Endothelial cell of hepatic sinusoid (primary cell): ENCODE data around the gene RPP30.

Source experiments
- in situ Hi-C: cut with HindIII; loops from 2 replicates; pipeline ENCODE4 v1.10.0; 2017; ENCODE audit warnings: low sequenced_read_pairs

The RPP30 gene

DNA sequence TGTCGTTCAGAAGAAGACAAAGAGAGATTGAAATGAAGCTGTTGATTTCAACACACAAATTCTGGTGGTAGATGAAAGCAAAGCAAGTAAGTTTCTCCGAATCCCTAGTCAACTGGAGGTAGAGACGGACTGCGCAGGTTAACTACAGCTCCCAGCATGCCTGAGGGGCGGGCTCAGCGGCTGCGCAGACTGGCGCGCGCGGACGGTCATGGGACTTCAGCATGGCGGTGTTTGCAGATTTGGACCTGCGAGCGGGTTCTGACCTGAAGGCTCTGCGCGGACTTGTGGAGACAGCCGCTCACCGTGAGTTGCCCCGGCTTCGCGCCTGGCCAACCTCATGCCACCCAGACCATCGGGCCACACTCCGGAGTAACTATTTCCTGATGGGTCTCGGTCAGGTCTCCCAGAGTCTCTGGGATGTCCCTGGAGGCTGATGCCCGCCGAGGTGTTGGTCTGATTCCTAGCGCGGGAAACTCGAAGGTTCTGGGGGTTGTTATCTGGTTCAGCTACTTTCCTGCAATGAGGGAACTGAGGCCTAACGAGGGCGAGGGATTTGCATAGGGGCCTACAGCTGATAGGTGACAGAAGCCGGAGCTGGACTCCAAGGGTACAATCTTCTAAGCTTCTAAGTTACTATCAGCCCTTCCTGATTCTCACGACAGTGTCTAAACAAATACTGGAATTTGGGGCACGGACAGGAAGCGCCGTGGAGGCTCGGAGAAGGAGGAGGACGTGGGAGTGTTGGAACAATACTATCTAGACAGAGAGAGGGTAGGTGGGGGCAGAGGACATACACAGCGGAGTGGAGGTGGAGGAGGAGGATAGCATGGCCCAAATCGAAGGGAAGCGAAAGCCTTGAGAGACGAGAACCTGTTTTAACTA is at the start of gene RPP30:
Gene RPP30, plus strand, starts transcription at position 209 of the 882 bp plus-strand sequence. Its CDS starts 13 bp downstream, at position 222.
- in situ Hi-C loops: no loop called here

GRCh38 chr10:90822508-90822907 is 49.3 kb upstream of the RPP30 start:
- in situ Hi-C loops: no loop called here

DNA sequence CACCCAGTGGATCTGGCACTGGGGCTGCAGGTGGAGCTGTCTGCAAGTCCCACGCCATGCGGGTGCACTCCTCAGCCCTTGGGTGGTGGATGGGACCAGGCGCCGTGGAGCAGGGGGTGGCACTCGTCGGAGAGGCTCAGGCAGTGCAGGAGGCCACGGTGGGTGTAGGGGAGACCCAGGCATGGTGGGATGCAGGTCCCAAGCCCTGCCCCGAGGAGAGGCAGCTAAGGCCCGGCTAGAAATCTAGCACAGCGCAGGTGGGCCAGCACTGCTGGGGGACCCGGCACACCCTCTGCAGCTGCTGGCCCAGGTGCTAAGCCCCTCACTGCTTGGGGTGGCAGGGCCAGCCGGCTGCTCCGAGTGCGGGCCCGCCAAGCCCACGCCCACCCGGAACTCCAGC is 39.7 kb upstream of the RPP30 start:
- in situ Hi-C loops: no loop called here

DNA sequence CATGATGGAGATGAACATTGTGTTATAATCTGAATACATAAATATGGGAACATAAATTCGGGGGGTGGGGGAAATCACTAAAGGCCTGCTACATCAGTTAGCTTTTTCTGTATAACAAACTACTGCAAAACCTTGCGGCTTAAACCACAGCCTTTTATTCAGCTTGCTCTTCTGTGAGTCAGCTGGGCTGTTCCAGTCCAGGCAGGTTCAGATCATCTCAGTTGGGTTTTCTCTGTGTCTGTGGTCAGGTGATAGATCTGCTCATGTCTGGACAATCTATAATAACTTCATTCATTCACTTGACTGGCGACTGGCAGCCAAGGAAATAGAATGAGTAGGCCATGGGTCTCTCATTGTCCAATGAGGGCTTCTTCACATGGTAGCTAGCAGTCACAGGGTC is 37.4 kb upstream of the RPP30 start:
- in situ Hi-C loops: no loop called here

GRCh38 chr10:90837486-90837885 is 34.3 kb upstream of the RPP30 start:
- in situ Hi-C loops: no loop called here

DNA sequence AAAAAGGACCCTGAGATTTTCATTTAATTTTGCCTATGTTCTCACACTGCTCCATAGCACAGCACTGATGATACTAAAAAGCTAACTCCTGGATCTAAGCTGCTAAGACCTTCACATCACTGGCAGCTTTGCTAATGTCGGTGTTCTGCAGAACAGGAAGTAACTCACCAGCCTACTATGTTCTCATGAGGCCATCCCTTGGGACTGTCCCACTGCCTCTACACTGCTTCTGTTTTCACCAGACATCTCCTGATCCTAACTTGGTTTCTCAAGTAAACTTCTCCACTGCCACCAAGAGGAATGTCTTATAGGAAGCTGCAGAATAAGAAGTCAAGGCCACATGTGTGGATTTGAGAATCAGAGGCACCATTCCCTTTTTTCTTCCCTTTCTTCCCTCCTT is 29.0 kb upstream of the RPP30 start:
- in situ Hi-C loops: loop anchor here (5.0 kb wide), 1 partner anchor 75 kb away; no protein-coding TSS in a partner anchor

DNA sequence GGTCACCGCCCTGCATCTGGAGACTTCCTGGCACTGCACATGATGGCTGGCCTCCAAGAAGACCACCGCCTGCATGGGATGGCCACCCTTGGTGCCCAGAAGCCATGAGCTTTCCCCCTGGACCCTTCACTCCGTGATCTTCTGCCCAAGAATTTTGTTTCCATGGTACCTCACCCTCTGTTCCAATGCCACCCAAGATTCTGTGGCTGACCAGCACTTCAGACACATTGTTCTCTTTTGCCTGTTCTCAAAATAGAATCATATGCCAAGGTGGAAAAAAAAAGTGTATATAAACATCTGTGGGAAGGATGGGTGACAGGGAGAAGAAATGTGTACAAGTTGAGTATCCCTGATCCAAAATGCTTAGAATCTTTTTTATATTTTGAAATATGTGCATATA is 26.0 kb upstream of the RPP30 start:
- in situ Hi-C loops: no loop called here

DNA sequence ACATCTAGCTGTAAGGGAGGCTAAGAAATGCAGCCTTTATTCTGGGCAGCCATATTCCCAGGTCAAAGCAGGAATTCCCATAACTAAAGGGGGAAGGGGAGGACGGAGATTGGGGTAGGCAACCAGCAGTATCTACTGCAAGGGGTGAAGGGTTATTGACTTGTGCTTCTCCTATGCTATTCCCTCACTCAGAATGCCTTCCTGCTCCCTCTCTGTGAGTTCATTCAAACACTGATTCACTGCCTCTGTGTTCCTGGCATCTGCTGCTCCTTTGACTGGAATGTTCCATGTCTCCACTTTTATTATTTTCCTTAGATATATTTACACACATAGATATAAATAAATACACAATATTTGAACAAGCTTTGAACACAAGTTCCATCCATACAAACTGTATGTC is 25.0 kb upstream of the RPP30 start:
- in situ Hi-C loops: no loop called here

DNA sequence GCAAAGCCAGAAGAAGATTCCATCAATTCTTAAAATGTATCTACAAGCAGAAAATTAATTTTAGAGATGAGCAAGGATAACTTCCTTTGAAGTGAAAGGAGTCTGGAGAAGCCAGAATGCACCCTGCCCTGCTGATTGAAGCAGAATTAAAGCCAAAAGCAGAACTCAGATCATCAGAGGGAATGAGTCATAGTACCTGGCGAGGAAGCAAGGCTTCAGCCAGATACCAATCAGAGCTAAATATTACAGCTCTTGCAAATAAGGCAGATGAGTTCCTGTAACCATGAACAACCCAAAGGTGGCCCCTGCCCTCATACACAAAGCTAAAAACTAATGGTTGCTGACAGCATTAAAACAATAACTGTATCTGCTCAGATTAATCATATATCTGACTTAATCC is 24.3 kb upstream of the RPP30 start:
- in situ Hi-C loops: no loop called here

- in situ Hi-C loops: no loop called here
Measured at GRCh38 chr10:90849956-90850749, 21.6 kb upstream of the RPP30 start.

DNA sequence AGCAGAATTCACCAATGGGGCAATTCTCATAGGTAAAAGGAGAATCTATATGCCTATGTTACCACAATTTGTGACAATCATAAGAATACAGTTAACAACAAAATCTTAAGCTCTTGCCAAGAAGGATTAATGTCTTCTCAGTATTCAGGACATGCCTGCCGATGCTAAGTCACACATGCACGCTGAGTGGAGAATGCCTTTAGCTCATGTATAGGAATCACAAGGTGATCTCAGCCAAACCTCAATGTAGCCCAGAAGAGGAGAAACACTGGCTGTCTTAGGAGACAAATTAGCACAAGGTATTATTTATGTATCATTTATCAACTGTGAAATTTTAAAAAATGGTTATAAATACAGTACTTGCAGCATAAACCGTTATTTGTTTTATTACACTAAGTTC is 16.6 kb upstream of the RPP30 start:
- in situ Hi-C loops: no loop called here

GRCh38 chr10:90856261-90856660 is 15.5 kb upstream of the RPP30 start:
- in situ Hi-C loops: no loop called here

- in situ Hi-C loops: no loop called here
Measured at GRCh38 chr10:90856964-90857634, 14.7 kb upstream of the RPP30 start.

DNA sequence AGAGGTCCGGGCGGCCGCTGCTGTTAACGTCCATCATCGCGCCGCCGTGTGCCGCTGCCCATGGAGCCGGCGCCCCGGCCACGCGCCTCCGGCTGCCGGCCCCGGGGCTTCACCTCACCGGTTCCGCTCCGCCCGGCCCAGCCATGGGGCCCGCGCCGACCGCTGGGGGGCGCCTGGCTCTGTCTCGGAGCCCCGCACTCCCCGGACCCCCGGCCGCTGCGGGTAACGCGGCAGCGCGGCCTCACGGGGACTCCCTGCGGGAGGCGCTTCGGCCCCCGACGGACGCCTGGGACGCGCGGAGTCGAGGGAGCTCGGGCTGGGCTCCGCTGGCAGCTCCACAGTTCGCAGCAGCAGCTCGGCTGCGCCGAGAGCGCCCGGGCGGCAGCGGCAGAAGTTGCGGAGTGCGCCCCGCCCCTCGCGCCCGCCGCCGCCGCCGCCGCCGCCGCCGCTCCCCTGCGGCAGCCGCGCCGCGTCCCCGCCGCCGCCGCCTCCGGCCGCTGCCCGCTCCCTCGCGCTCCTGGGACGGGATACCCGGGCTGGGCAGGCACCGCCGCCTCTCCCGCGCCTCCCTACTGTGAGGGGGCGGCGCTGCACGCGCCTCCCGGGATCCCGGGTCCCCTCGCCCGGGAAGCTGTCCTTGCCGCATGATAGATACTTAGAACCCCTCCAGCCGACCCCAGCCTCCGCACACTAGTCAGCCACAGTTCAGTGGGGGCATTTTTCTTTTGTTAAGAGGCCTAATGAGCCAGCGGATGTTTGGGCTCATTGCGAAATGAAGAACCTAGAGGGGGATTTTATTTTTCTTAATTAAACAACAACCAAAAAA is 13.9 kb upstream of the RPP30 start, which contains the start of gene HTR7:
Gene HTR7, minus strand, starts transcription at position 405 of the 826 bp plus-strand sequence. Its CDS starts 368 bp downstream, at position 37.
- in situ Hi-C loops: no loop called here

DNA sequence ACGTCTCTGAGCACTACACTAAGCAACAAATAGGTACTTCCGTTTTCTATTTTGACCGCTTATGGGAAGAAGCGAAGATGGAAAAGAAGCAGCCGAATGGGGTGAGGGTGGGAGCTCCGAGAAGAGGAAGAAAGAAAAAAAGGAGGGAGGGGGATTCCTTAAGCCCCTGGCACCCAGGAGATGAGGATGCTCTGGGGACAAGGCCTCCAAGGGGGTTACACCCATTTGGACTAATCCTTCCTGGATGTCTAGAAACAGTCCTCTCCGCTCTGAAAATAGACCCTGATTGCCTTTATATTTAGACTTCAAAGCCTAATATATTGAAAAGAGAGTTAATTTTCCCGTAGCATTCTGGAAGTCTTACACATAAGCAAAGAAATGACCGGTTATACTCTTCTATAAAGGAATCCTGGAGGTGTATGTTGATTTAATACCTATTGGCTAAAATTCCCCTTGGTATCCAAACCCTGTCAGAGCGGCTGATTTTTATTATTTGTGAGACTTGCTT is 13.3 kb upstream of the RPP30 start:
- in situ Hi-C loops: no loop called here

DNA sequence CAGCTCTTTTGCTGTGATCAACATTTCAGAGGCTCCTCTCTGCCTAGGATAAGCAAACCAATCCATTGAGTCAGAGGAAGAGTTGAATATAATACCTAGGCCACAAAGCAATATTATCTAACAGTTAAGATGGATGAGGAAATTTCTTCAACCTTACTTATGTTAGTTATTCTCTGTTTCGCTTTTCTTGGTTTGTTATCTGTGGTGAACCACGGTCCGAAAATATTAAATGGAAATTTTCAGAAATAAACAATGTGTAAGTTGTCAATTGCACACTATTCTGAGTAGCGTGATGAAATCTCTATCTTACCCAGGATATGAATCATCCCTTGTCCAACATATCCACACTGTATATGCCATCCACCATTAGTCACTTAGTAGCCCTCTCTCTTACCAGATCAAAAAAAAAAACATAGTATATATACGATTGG is 12.4 kb upstream of the RPP30 start:
- in situ Hi-C loops: no loop called here

DNA sequence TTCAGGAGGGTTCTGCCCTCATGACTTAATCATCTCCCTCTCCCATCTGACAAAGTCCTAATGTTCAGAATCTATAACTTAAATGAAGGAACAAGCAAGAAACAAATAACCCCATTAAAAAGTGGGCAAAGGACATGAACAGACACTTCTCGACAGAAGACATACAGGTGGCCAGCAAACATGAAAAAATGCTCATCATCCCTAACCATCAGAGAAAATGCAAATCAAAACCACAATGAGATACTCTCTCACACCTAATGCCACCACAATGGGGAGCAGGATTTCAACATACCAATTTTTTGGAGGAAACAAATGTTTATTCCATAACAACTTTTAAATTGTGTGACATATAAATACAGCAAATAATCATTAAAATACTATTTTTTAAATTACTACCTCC is 11.0 kb upstream of the RPP30 start:
- in situ Hi-C loops: no loop called here

DNA sequence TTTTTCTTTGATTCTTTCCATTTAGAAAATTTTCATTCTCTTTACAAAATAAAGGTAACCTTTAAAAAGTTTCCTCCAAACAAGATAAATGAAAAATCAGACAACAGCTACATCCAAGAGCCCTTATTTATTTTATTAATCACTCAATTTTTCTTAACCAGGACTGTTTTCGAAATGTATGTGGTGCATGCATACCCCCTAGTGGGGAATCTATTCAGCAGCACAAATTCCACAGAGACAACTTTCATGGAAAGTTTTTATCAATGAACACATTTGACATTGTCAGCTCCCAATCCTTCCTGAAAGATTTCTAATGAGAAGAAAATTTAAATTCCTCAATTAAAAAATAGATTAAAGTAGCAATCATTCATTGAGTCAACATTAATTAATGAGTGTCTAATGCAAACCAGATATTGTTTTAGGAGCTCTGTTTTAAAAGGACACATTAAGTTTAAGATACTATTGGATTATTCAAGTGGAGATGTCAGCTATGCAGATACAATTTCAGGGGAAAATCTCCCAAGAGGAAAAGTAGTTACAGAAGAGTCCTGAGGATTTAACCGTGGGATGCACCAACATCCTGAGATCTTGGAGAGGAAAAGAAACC is 8.8 kb upstream of the RPP30 start:
- in situ Hi-C loops: no loop called here

GRCh38 chr10:90865401-90865800 is 6.4 kb upstream of the RPP30 start:
- in situ Hi-C loops: no loop called here
